ENCODE results near the gene HOXA11. TPM values are rescaled to one million over a fixed set of nuclear protein-coding genes. Genes with fewer than 3 reads are reported as not detected.

Gene HOXA11
- total and polyA plus RNA-seq, 11 donors = not detected

DNA sequence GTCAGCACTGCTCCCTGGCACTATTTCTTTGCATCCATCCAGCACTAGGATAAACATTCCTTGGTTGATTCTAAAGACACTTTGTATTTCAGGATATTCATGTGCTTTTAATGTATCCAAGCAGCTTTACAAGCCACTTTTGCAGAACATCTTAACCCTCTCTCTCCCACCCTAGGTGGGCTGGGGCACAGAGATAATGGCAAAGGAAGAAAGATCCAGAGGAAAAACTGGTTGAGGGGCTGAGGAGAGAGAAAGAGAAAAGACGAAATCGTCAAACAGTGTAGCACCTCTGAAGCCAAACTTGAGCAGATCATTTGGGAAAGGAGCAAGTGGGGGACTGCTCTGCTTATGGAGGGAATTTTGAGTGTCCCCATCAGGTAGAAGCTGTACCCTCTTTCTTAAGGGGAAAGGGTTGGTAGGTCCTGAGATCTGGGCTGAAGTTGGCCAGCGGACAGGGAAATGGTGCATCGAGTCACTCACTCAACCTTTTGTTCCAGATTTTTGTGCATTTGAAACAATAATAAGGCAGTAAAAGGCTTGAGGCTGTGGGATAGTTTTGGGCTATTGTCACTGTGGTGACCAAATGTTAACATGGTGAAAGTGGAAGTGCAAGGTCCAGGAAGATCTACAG is 19.0 kb upstream of the HOXA11 start:
- intact Hi-C loops (cut with DNase I) = loop anchor here in 5 of 10 donors (5.0 to 10.0 kb wide), 4 partner anchors 371 to 718 kb away; no protein-coding TSS in a partner anchor
- Histone ChIP-seq H3K4me1 (peaks cover 3 to 42% (median 18%) of the 10 kb centered on the region in 12 donors), H3K9me3 (no peaks in the 10 kb centered on the region), H3K4me3 (no peak overlapping the region), H3K27me3 (peaks cover 60 to 96% (median 91%) of the 10 kb centered on the region in 9 donors), H3K27ac (no peak overlapping the region), H3K36me3 (no peaks in the 10 kb centered on the region)
- WGBS, 4 donors = 16 to 29% (median 23%) methylated on average over 4 of the region's 4 CpGs
- ATAC-seq = no peak
- no peak for DNase-seq
- TF ChIP-seq, protein P1, sequence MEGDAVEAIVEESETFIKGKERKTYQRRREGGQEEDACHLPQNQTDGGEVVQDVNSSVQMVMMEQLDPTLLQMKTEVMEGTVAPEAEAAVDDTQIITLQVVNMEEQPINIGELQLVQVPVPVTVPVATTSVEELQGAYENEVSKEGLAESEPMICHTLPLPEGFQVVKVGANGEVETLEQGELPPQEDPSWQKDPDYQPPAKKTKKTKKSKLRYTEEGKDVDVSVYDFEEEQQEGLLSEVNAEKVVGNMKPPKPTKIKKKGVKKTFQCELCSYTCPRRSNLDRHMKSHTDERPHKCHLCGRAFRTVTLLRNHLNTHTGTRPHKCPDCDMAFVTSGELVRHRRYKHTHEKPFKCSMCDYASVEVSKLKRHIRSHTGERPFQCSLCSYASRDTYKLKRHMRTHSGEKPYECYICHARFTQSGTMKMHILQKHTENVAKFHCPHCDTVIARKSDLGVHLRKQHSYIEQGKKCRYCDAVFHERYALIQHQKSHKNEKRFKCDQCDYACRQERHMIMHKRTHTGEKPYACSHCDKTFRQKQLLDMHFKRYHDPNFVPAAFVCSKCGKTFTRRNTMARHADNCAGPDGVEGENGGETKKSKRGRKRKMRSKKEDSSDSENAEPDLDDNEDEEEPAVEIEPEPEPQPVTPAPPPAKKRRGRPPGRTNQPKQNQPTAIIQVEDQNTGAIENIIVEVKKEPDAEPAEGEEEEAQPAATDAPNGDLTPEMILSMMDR (IDR thresholded peaks at IDR 0.05) = no peak
- TF ChIP-seq POLR2A (IDR thresholded peaks at IDR 0.05) = no peak

DNA sequence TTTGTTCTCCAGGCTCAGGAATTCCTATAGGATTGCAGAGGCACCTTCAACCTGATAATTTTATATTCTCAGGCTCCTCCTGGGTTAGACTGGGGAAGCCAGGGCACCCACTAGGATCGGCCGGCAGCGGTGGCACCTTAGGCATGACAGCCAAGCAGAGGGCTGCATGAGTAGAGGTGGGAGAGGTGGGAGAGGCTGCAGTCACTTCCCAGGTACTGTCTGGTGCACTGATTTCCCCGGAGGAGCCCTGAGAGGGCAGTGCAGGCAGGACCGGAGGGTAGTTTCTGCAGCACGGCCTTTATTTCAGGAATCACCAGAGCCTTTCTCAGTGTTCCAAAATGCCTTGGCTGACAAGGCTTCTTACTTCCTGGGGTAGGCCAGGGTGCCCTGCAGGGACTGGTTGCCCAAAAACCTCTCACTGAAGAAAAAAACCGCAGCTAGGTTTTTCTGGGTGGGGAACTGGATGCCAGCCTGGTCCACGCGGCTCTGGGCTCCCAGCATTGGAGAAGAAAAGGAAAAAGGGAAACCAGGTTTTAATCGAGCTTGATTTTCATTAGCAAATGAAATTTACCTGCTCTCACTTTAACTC is 18.4 kb upstream of the HOXA11 start:
- DNase-seq (no peak), ATAC-seq (no peak)
- 12 to 17% (median 15%) methylated on average over 9 to 10 of the region's 10 CpGs for WGBS, 4 donors
- H3K4me1 ChIP-seq = peaks cover 4 to 48% (median 21%) of the 10 kb centered on the region in 12 donors
- no peak overlapping the region for H3K27ac ChIP-seq
- TF ChIP-seq, protein P1 (IDR thresholded peaks at IDR 0.05) = no peak
- no peak for TF ChIP-seq POLR2A (IDR thresholded peaks at IDR 0.05)
- H3K36me3 ChIP-seq = no peaks in the 10 kb centered on the region
- no peak overlapping the region for H3K4me3 ChIP-seq
- peaks cover 67 to 96% (median 91%) of the 10 kb centered on the region in 9 donors for H3K27me3 ChIP-seq
- H3K9me3 ChIP-seq = no peaks in the 10 kb centered on the region
- intact Hi-C loops (cut with DNase I) = loop anchor here in 5 of 10 donors (5.0 to 10.0 kb wide), 4 partner anchors 371 to 719 kb away; no protein-coding TSS in a partner anchor

DNA sequence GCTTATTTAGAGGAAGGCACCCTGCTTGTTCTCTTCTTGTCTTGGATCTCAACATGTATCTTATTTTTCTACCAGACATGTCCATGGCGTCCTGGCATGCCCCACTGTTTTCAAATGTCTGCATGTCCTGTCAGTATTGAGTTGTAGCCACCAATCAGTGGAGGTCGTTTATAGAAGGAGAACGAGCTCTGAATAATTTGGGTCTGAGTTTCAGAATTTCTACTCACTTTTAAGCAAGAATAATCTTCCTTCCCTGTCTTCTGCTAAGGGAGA is 17.8 kb upstream of the HOXA11 start:
- Histone ChIP-seq H3K9me3 (no peaks in the 10 kb centered on the region), H3K27me3 (peaks cover 73 to 97% (median 93%) of the 10 kb centered on the region in 9 donors), H3K36me3 (no peaks in the 10 kb centered on the region), H3K4me1 (peaks cover 4 to 52% (median 21%) of the 10 kb centered on the region in 12 donors), H3K4me3 (no peak overlapping the region), H3K27ac (no peak overlapping the region)
- intact Hi-C loops (cut with DNase I) = loop anchor here in 5 of 10 donors (5.0 to 10.0 kb wide), 4 partner anchors 372 to 720 kb away; no protein-coding TSS in a partner anchor
- TF ChIP-seq, protein P1 (IDR thresholded peaks at IDR 0.05) = no peak
- no peak for TF ChIP-seq POLR2A (IDR thresholded peaks at IDR 0.05)
- WGBS, 4 donors = 11 to 22% (median 22%) methylated on average over 3 of the region's 3 CpGs
- ATAC-seq (no peak), DNase-seq (no peak)

DNA sequence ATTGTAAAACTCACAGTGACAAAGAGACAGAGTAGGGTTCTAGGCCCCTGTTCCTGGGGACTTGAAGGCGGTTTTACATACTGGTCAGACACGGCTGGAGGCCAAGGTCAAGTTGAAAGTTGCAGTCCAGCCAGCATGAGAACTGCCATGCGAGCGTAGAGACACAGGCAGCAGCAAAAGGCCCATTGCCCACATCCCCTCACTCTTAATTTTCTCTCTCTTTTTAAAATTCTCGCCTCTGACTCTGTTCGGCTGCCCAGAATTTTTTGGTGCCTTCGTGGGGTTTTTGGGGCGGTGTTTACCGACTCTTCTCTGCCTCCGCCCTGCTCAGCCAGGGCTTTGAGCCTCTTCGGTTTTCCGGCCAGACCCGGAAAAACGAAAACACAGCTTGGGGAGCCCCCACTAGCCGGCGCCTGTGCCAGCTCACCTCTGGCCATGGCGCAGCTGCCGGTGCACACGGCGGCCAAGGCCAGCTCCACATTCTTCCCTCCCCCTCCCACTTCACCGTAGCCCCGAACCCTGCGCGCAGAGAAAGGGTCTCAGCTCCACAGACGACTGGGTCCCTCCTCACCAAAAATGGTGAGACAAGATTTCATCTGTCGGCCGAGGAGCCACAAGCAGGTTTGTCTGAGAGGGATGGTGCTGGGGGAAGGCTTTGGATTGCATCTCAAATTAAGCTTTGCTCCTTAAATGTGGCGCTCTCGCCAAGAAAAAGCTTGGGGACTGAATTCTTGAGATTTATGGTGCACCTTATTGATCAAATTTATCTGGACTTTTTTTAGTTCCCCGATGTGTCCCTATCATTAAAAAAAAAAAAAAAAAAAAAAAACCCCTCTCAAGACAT is 17.2 kb upstream of the HOXA11 start:
- no peak overlapping the region for H3K4me3 ChIP-seq
- TF ChIP-seq POLR2A (IDR thresholded peaks at IDR 0.05) = no peak
- TF ChIP-seq, protein P1 (IDR thresholded peaks at IDR 0.05) = no peak
- H3K4me1 ChIP-seq = peaks cover 4 to 52% (median 21%) of the 10 kb centered on the region in 12 donors
- DNase-seq (no peak), ATAC-seq (no peak)
- H3K27me3 ChIP-seq = peaks cover 79 to 97% (median 93%) of the 10 kb centered on the region in 9 donors
- H3K36me3 ChIP-seq = no peaks in the 10 kb centered on the region
- H3K27ac ChIP-seq = no peak overlapping the region
- intact Hi-C loops (cut with DNase I) = loop anchor here in 5 of 10 donors (5.0 to 10.0 kb wide), 4 partner anchors 373 to 720 kb away; no protein-coding TSS in a partner anchor
- no peaks in the 10 kb centered on the region for H3K9me3 ChIP-seq
- 11 to 20% (median 19%) methylated on average over 30 of the region's 30 CpGs for WGBS, 4 donors

All from heart left ventricle (tissue), 16 donors.